GM12878 (cell line): ENCODE measurements around the gene PRC1.

Experiments
- FOXM1 ChIP-seq: IDR thresholded peaks from 2 replicates; pipeline ENCODE4 v1.6.1; 2012; ENCODE audit warnings: low read depth, mild to moderate bottlenecking, inconsistent platforms, low read length, moderate library complexity
- MTA3 ChIP-seq: IDR thresholded peaks from 2 replicates; pipeline ENCODE4 v1.6.1; 2012; ENCODE audit warnings: low read length, inconsistent platforms, borderline replicate concordance
- MYC ChIP-seq: IDR thresholded peaks from 2 replicates; pipeline ENCODE4 v1.6.1; 2011; ENCODE audit warnings: mild to moderate bottlenecking, low read length, moderate library complexity, inconsistent platforms; ENCODE audit not compliant: insufficient read depth, insufficient replicate concordance, insufficient read length, severe bottlenecking

DNA sequence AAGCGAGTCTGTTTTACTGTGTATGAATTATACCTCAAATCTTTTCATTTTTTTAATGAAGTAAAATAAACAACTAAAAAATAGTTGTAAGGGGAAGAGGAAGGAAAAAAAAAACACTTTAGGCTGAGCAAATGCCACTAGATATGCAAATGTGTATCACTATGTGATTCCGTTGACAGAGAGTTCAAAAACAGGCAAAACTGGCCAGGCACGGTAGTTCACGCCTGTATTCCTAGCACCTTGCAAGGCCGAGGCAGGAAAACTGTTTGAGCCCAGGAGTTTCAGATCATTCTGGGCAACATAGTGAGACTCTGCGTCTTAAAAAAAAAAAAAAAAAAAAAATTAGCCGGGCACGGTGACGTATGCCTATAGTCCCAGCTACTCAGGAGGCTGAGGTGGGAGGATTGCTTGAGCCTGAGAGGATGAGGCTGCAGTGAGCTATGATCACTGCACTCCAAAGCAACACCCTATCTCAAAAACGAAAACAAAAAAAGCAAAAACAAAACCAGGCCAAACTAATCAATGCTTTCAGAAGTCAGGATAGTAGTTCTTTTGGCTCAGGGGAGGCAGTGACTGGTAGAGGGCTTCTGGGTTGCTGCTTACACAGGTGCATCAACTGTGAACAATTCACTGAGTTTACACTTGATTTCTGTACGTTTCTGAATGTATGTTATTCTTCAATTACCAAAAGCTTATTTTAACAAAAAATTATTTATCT, 7.4 kb downstream of the PRC1 start:
- no peak for TF ChIP-seq MTA3
- TF ChIP-seq MYC, result no peak
- no peak for TF ChIP-seq FOXM1
